GM12878 (cell line): ENCODE measurements around the gene FAM118A. TPM values are rescaled to one million over a fixed set of nuclear protein-coding genes. Genes with fewer than 3 reads are reported as not detected.

Source experiments
- ATAC-seq: fragments of 200-7000 bp; cut with Tn5 transposase; 3 replicates; pipeline ENCODE4 v1.9.1; 2020; ENCODE audit warnings: mild to moderate bottlenecking, moderate library complexity
- BruUV-seq: library from RNA; stranded (reverse); fragments of 400-500 nt; replicated peaks from 2 replicates; lab custom pipeline; 2021; lab: Mats Ljungman, UMichigan
- CTCF ChIA-PET: fragments of 300-600 bp; sonication (Branson Sonifier 250); formaldehyde crosslinking; extraction: SDS; loops from one replicate; lab custom pipeline; 2021; ENCODE audit warnings: inconsistent platforms; lab: Yijun Ruan, JAX
- POLR2A ChIA-PET: fragments of 350-600 bp; formaldehyde crosslinking; extraction: SDS; loops from one replicate; lab custom pipeline; 2021; ENCODE audit warnings: inconsistent platforms; lab: Charles Lee
- RAD21 ChIA-PET: fragments of 300-600 bp; sonication (Branson Sonifier 250); formaldehyde crosslinking; loops from one replicate; lab custom pipeline; 2023; ENCODE audit warnings: antibody characterized with exemption; ENCODE audit not compliant: unreplicated experiment; lab: Charles Lee
- SMC1A ChIA-PET: fragments of 300-600 bp; sonication (Branson Sonifier 250); formaldehyde crosslinking; loops from one replicate; lab custom pipeline; 2023; ENCODE audit not compliant: unreplicated experiment, uncharacterized antibody; lab: Charles Lee
- DNase-seq: peaks from one replicate; pipeline ENCODE4 v3.0.0-alpha.2; 2011; ENCODE audit warnings: low read depth, low spot score
- FAIRE-seq: peaks from 3 replicates; lab custom pipeline; 2011; peaks lifted over from hg19 to GRCh38; lab: Jason Lieb, UNC
- H2AFZ ChIP-seq: 2 replicates; pipeline ENCODE4 v1.6.0; 2011; ENCODE audit warnings: low read depth, low read length, control low read depth; ENCODE audit not compliant: control insufficient read depth
- H3K27ac ChIP-seq: 2 replicates; pipeline ENCODE4 v1.5.1; 2011; ENCODE audit warnings: control low read depth; ENCODE audit not compliant: control insufficient read depth, insufficient read depth
- H3K27me3 ChIP-seq, 2 experiments: replicated peaks in 1 of 2; 2 replicates each; pipeline versions ENCODE4 v1.6.0 to v1.6.1; 2011; ENCODE audit warnings: low read length in 1 of 2; ENCODE audit not compliant: control insufficient read depth in 2 of 2, insufficient read depth in 2 of 2
- H3K36me3 ChIP-seq, 2 experiments: 2 replicates each; pipeline ENCODE4 v1.5.1; 2011; ENCODE audit warnings: low read length in 1 of 2; ENCODE audit not compliant: control insufficient read depth in 2 of 2, insufficient read depth in 2 of 2
- H3K4me1 ChIP-seq: 2 replicates; pipeline ENCODE4 v1.6.1; 2011; ENCODE audit warnings: mild to moderate bottlenecking, low read length, moderate library complexity, mixed read lengths; ENCODE audit not compliant: control insufficient read depth, insufficient read depth
- H3K4me2 ChIP-seq: 2 replicates; pipeline ENCODE4 v1.6.0; 2011; ENCODE audit warnings: control low read depth; ENCODE audit not compliant: control insufficient read depth, insufficient read depth
- H3K4me3 ChIP-seq: fragments of 200-600 bp; sonication (generic); 2 replicates; pipeline ENCODE4 v1.5.1; 2016
- H3K79me2 ChIP-seq: 2 replicates; pipeline ENCODE4 v1.6.0; 2011; ENCODE audit warnings: low read length; ENCODE audit not compliant: control insufficient read depth, insufficient read depth
- H3K9ac ChIP-seq: 2 replicates; pipeline ENCODE4 v1.8.0; 2011; ENCODE audit warnings: low read length, control low read depth, mixed read lengths; ENCODE audit not compliant: control insufficient read depth, insufficient read depth
- H3K9me3 ChIP-seq: replicated peaks from 3 replicates; pipeline ENCODE4 v1.5.1; 2011; ENCODE audit warnings: mild to moderate bottlenecking, low read length; ENCODE audit not compliant: control insufficient read depth, insufficient read depth
- H4K20me1 ChIP-seq: 2 replicates; pipeline ENCODE4 v1.6.0; 2011; ENCODE audit not compliant: control insufficient read depth, insufficient read depth
- CHD1 ChIP-seq: IDR thresholded peaks from 2 replicates; pipeline ENCODE4 v1.6.1; 2012; ENCODE audit warnings: low read depth, low read length, improper control_type of control experiment
- E4F1 ChIP-seq: fragments of 450-650 bp; IDR thresholded peaks from 2 replicates; pipeline ENCODE4 v1.6.1; 2018; ENCODE audit warnings: borderline replicate concordance, mild to moderate bottlenecking; ENCODE audit not compliant: partially characterized antibody
- FOS ChIP-seq: IDR thresholded peaks from 3 replicates; pipeline ENCODE4 v1.6.1; 2011; ENCODE audit warnings: borderline replicate concordance; ENCODE audit not compliant: insufficient read length; ENCODE audit errors: extremely low read depth
- JUND ChIP-seq: IDR thresholded peaks from 2 replicates; pipeline ENCODE4 v1.6.1; 2012; ENCODE audit warnings: low read depth, mild to moderate bottlenecking, low read length, improper control_type of control experiment, moderate library complexity
- KLF5 ChIP-seq: fragments of 450-650 bp; IDR thresholded peaks from 2 replicates; pipeline ENCODE4 v1.6.1; 2014; ENCODE audit warnings: mild to moderate bottlenecking; ENCODE audit not compliant: partially characterized antibody
- SRF ChIP-seq, 2 experiments: IDR thresholded peaks; 2 replicates each; pipeline ENCODE4 v1.6.1; 2011; ENCODE audit warnings: low read depth in 2 of 2, low read length in 2 of 2, mild to moderate bottlenecking in 1 of 2, moderate library complexity in 1 of 2
- ZBED1 ChIP-seq: IDR thresholded peaks from 2 replicates; pipeline ENCODE4 v1.6.1; 2016; ENCODE audit warnings: borderline replicate concordance
- WGBS: methylation state at CpG from one replicate; pipeline ENCODE4 v1.1.6; 2016; ENCODE audit warnings: low lambda C conversion rate; ENCODE audit not compliant: insufficient replicate concordance, insufficient coverage; ENCODE audit errors: missing lambda C conversion rate; 5-methylcytosine and 5-hydroxymethylcytosine counted together
- in situ Hi-C: fragments of 300-500 bp; cut with MboI; formaldehyde crosslinking; loops from 9 replicates; pipeline ENCODE4 v1.14.3; 2018; ENCODE audit warnings: mixed read lengths
- intact Hi-C: fragments of 100-400 bp; cut with micrococcal nuclease; formaldehyde crosslinking; loops from one replicate; pipeline ENCODE4 v1.14.2; 2022; ENCODE audit not compliant: unreplicated experiment
- polyA plus RNA-seq, 11 experiments: library from polyadenylated mRNA; depleted of rRNA in 4 of 11; unstranded in 6 of 11; stranded (reverse) in 5 of 11; fragments of >200 nt; fragmentation: Nextera tagmentation in 4 of 11; fragmentation: Illumina TruSeq in 1 of 11; extraction: Ambion mirVana in 4 of 11; extraction: Trizol in 1 of 11; gene quantifications; 1 replicate in 1 of 11; 2 replicates in 10 of 11; pipeline versions ENCODE4 v1.2.1 to v1.2.3, GENCODE V29; 2011 to 2016; ENCODE audit warnings: inconsistent platforms in 2 of 11, missing spikeins in 2 of 11, low read depth in 1 of 11
- total RNA-seq, 4 experiments: library from RNA; depleted of rRNA in 3 of 4; stranded (reverse); fragments of >200 nt in 3 of 4; fragmentation: Illumina TruSeq in 1 of 4; extraction: Trizol in 1 of 4; gene quantifications; 2 replicates each; pipeline versions ENCODE4 v1.2.1 to v1.2.3, GENCODE V29; 2013 to 2021

FAM118A gene
- total and polyA plus RNA-seq, 10 of the 15 experiments (the other 5 are each of a cell fraction or from before 2014, with no cell fraction given), result 17.4 to 332 (median 56.6) TPM

- Histone ChIP-seq H3K4me1 (peaks cover 42% of the 10 kb centered on the region), H3K9me3 (no peaks in the 10 kb centered on the region), H3K27me3 (peaks cover 3 to 4% of the 10 kb centered on the region in 2 experiments; a peak in 3 of 4 replicates), H3K4me3 (no peak overlapping the region), H3K36me3 (no peaks in the 10 kb centered on the region), H2AFZ (no peak overlapping the region), H4K20me1 (no peaks in the 10 kb centered on the region), H3K27ac (no peak overlapping the region), H3K9ac (no peak overlapping the region), H3K79me2 (no peaks in the 10 kb centered on the region), H3K4me2 (no peak overlapping the region)
- ChIA-PET SMC1A (no interaction called here), CTCF (interaction anchor here (1.1 to 2.7 kb wide), 3 partner anchors 57 to 445 kb away, joined by 3 to 9 read pairs (median 7); no protein-coding TSS in a partner anchor), RAD21 (interaction anchor here (1.1 kb wide), 1 partner anchor 31 kb away, joined by 4 read pairs; no protein-coding TSS in a partner anchor), POLR2A (no interaction called here)
- TF ChIP-seq ZBED1 (no peak), FOS (no peak), CHD1 (no peak), KLF5 (no peak), SRF (IDR thresholded peaks at IDR 0.05; ENCODE audit: low read depth in 2 of 2, low read length in 2 of 2) (no peak), JUND (no peak), E4F1 (no peak)
- ATAC-seq, result no peak
- no TSS peak for BruUV-seq
- WGBS, result 38% methylated on average over 6 of the region's 7 CpGs
- in situ Hi-C loops, result loop anchor here (5.0 kb wide), 2 partner anchors 167 to 287 kb away; no protein-coding TSS in a partner anchor
- DNase-seq, result no peak
- intact Hi-C loops, result loop anchor here (5.0 to 10.0 kb wide), 2 partner anchors 287 to 291 kb away; no protein-coding TSS in a partner anchor
- FAIRE-seq, result no peak
Measured at GRCh38 chr22:45265535-45265934, 44.2 kb upstream of the FAM118A start.
